MM.1S (cell line): Measurements from ENCODE around the gene SCARB2.

ENCODE experiments used
- CTCF ChIP-seq: fragments of 300-600 bp; sonication (generic); IDR thresholded peaks from 2 replicates; pipeline ENCODE4 v1.5.1; 2016; ENCODE audit warnings: antibody characterized with exemption, low read length, mixed read lengths
- EZH2phosphoT487 ChIP-seq: fragments of 300-600 bp; sonication (generic); IDR thresholded peaks from 2 replicates; pipeline ENCODE4 v1.6.1; 2018; ENCODE audit warnings: antibody characterized with exemption, low read length

- TF ChIP-seq CTCF (no peak), EZH2phosphoT487 (no peak)
These were observed 19.9 kb upstream of the SCARB2 start for GRCh38 chr4:76233529-76233928.
